Measurements from ENCODE around the gene DOLPP1. TPM values are rescaled to one million over a fixed set of nuclear protein-coding genes. Genes with fewer than 3 reads are reported as not detected.

DOLPP1 gene
- total RNA-seq, 1 experiment from 2014 or later, result 16.1 TPM

GRCh38 chr9:129075996-129076639 is 4.8 kb upstream of the DOLPP1 start:
- no peaks in the 10 kb centered on the region for H3K9me3 Mint-ChIP-seq (ENCODE audit: low read depth, unreplicated experiment)
- DNase-seq, result no peak
- H3K36me3 Mint-ChIP-seq (ENCODE audit: insufficient read depth, unreplicated experiment), result peaks cover 21% of the 10 kb centered on the region
- BruUV-seq (replicated peaks), result no TSS peak
- intact Hi-C loops (cut with micrococcal nuclease; ENCODE audit: unreplicated experiment), result no loop called here
- no peak overlapping the region for H3K27ac Mint-ChIP-seq (ENCODE audit: unreplicated experiment)
- no peaks in the 10 kb centered on the region for H3K27me3 Mint-ChIP-seq (ENCODE audit: unreplicated experiment)
- TF ChIP-seq CTCF (IDR thresholded peaks at IDR 0.05; ENCODE audit: unreplicated experiment), result no peak
- no peaks in the 10 kb centered on the region for H3K4me1 Mint-ChIP-seq (ENCODE audit: low read depth, unreplicated experiment)
- CTCF ChIA-PET, result no interaction called here
- no peak overlapping the region for H3K4me3 Mint-ChIP-seq (ENCODE audit: low read depth, unreplicated experiment)

DNA sequence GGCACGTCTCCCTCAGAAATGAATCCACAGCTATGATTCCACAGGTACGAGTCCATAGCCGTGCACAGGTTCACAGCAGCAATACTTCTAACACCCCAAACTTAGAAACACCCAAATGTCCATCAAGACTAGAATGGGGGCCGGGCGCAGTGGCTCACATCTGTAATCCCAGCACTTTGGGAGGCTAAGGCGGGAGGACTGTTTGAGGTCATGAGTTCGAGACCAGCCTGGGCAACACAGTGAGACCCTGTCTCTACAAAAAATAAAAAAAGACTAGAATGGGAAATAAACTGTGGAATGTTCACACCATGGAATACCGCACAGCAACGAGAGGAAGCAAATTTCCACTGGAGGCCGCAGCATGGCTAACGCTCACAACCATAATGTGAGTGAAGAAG is 4.3 kb upstream of the DOLPP1 start:
- no TSS peak for BruUV-seq (replicated peaks)
- TF ChIP-seq CTCF (IDR thresholded peaks at IDR 0.05; ENCODE audit: unreplicated experiment), result no peak
- DNase-seq, result no peak
- Mint-ChIP-seq H3K27me3 (ENCODE audit: unreplicated experiment) (no peaks in the 10 kb centered on the region), H3K9me3 (ENCODE audit: low read depth, unreplicated experiment) (no peaks in the 10 kb centered on the region), H3K36me3 (ENCODE audit: insufficient read depth, unreplicated experiment) (peaks cover 26% of the 10 kb centered on the region), H3K27ac (ENCODE audit: unreplicated experiment) (no peak overlapping the region), H3K4me3 (ENCODE audit: low read depth, unreplicated experiment) (no peak overlapping the region), H3K4me1 (ENCODE audit: low read depth, unreplicated experiment) (no peaks in the 10 kb centered on the region)
- intact Hi-C loops (cut with micrococcal nuclease; ENCODE audit: unreplicated experiment), result no loop called here
- CTCF ChIA-PET, result no interaction called here

- Mint-ChIP-seq H3K9me3 (ENCODE audit: low read depth, unreplicated experiment) (no peaks in the 10 kb centered on the region), H3K4me1 (ENCODE audit: low read depth, unreplicated experiment) (no peaks in the 10 kb centered on the region), H3K36me3 (ENCODE audit: insufficient read depth, unreplicated experiment) (peaks cover 30% of the 10 kb centered on the region), H3K27me3 (ENCODE audit: unreplicated experiment) (no peaks in the 10 kb centered on the region), H3K4me3 (ENCODE audit: low read depth, unreplicated experiment) (no peak overlapping the region), H3K27ac (ENCODE audit: unreplicated experiment) (no peak overlapping the region)
- CTCF ChIA-PET, result no interaction called here
- no peak for TF ChIP-seq CTCF (IDR thresholded peaks at IDR 0.05; ENCODE audit: unreplicated experiment)
- intact Hi-C loops (cut with micrococcal nuclease; ENCODE audit: unreplicated experiment), result no loop called here
- no peak for DNase-seq
- no TSS peak for BruUV-seq (replicated peaks)
These were observed 3.7 kb upstream of the DOLPP1 start for GRCh38 chr9:129077236-129077635.

DNA sequence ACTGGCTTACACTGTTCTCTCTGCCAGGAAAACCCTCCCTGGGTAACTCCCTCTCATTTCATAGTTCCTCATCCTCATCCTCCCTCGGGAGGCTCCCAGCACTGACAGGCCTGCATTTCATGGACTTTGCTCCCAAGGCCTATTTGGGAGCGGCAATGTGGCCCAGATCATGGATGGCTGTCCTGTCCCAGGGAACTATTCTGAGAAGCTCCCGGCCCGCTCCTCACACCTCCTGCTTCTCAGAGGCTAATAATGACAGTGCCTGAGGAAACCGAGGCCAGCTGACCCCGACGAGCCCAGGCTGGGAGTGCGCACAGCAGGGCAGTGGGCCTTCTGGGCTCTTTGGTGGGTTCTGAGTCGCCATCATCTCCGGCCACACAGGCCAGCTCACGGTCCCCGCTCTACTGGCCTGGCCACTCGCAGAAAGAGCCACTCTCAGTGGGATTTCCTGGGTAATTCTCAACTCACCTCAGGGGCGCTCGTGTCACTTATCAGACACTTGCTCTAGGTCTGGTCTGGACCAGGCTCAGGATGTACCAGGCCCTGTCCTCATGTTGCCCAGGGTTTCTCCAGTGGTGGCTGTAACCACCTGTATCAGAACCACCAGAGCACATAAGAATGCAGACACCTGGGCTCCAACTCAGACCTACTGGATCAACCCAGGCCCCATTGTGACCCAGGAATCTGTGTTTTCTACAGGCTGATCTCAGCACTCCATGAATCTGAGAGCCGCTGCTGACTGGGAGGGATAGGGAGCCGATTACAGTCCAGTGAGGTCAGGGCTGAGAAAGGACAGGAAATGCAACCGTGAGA is 2.0 kb upstream of the DOLPP1 start:
- DNase-seq, result no peak
- Mint-ChIP-seq H3K4me1 (ENCODE audit: low read depth, unreplicated experiment) (no peaks in the 10 kb centered on the region), H3K9me3 (ENCODE audit: low read depth, unreplicated experiment) (no peaks in the 10 kb centered on the region), H3K36me3 (ENCODE audit: insufficient read depth, unreplicated experiment) (peaks cover 31% of the 10 kb centered on the region), H3K4me3 (ENCODE audit: low read depth, unreplicated experiment) (peak overlapping the region; percentile 79), H3K27ac (ENCODE audit: unreplicated experiment) (no peak overlapping the region), H3K27me3 (ENCODE audit: unreplicated experiment) (no peaks in the 10 kb centered on the region)
- no peak for TF ChIP-seq CTCF (IDR thresholded peaks at IDR 0.05; ENCODE audit: unreplicated experiment)
- no TSS peak for BruUV-seq (replicated peaks)
- intact Hi-C loops (cut with micrococcal nuclease; ENCODE audit: unreplicated experiment), result no loop called here
- CTCF ChIA-PET, result interaction anchor here (0.6 kb wide), 1 partner anchor 51 kb away, joined by 7 read pairs; the partner anchor contains the start of gene SH3GLB2
